Tibial nerve (tissue), 4 donors: Measurements from ENCODE around the gene STK39.

Source experiments
- CTCF ChIP-seq, 5 experiments: fragments of 200-600 bp in 3 of 5; fragments of 450-650 bp in 2 of 5; sonication (generic) in 3 of 5; IDR thresholded peaks; one replicate each; pipeline ENCODE4 v1.5.1; 2016 to 2019; ENCODE audit warnings: antibody characterized with exemption in 5 of 5, mild to moderate bottlenecking in 3 of 5, moderate library complexity in 2 of 5
- EP300 ChIP-seq, 2 donors: sonication (generic); formaldehyde crosslinking; IDR thresholded peaks; one replicate each; pipeline ENCODE4 v1.6.1; 2017; ENCODE audit warnings: antibody characterized with exemption in 2 of 2, mild to moderate bottlenecking in 1 of 2
- POLR2A ChIP-seq, 2 donors: fragments of 450-650 bp; IDR thresholded peaks; one replicate each; pipeline ENCODE4 v1.6.1; 2017; ENCODE audit warnings: antibody characterized with exemption in 2 of 2, mild to moderate bottlenecking in 2 of 2, moderate library complexity in 2 of 2

GRCh38 chr2:168198476-168199207 lies 48.8 kb downstream of the STK39 start:
- TF ChIP-seq CTCF (IDR thresholded peaks at IDR 0.05) (no peak), POLR2A (IDR thresholded peaks at IDR 0.05) (no peak), EP300 (IDR thresholded peaks at IDR 0.05) (no peak)
